Progenitor cell of endocrine pancreas (in vitro differentiated cells): ENCODE results near the gene CLDN25. TPM values are rescaled to one million over a fixed set of nuclear protein-coding genes. Genes with fewer than 3 reads are reported as not detected.
A peak's percentile ranks its signal among the peaks of the same experiment; 100 is the strongest.
"Not testable (repeated sequence)": the region's sequence is repeated elsewhere in the genome, so short reads cannot be mapped to it uniquely, and the experiment has no call there.

Source experiments
- DNase-seq: peaks from one replicate; pipeline ENCODE4 v3.0.0; 2021; ENCODE audit warnings: low spot score; ENCODE audit not compliant: unreplicated experiment
- H3K27ac Mint-ChIP-seq: 2 replicates; pipeline ENCODE4 v1.8.0; 2021; ENCODE audit warnings: mild to moderate bottlenecking, moderate library complexity, mixed read lengths
- H3K27me3 Mint-ChIP-seq: 2 replicates; pipeline ENCODE4 v1.8.0; 2021; ENCODE audit warnings: mixed read lengths
- H3K36me3 Mint-ChIP-seq: 2 replicates; pipeline ENCODE4 v1.8.0; 2022; ENCODE audit warnings: mixed read lengths; ENCODE audit not compliant: insufficient read depth
- H3K4me1 Mint-ChIP-seq: 2 replicates; pipeline ENCODE4 v1.8.0; 2021; ENCODE audit warnings: low read depth, mixed read lengths
- H3K4me3 Mint-ChIP-seq: 2 replicates; pipeline ENCODE4 v1.8.0; 2021; ENCODE audit warnings: low read depth, mild to moderate bottlenecking, moderate library complexity, mixed read lengths
- H3K9me3 Mint-ChIP-seq: 2 replicates; pipeline ENCODE4 v1.8.0; 2021; ENCODE audit warnings: low read depth, mixed read lengths
- CTCF ChIP-seq: fragments of 200-600 bp; sonication (generic); IDR thresholded peaks from one replicate; pipeline ENCODE4 v1.5.0; 2021; ENCODE audit warnings: antibody characterized with exemption, mild to moderate bottlenecking; ENCODE audit not compliant: unreplicated experiment
- total RNA-seq: library from RNA; stranded (reverse); gene quantifications from 2 replicates; pipeline ENCODE4 v1.2.1, GENCODE V29; 2021

CLDN25 gene
- total RNA-seq, 1 donor from 2014 or later = not detected

- Mint-ChIP-seq H3K36me3 (peaks cover 40% of the 10 kb centered on the region), H3K4me1 (peaks cover 2% of the 10 kb centered on the region), H3K27me3 (no peaks in the 10 kb centered on the region), H3K4me3 (no peak overlapping the region), H3K9me3 (peaks cover 15% of the 10 kb centered on the region), H3K27ac (no peak overlapping the region)
- no peak for TF ChIP-seq CTCF
- DNase-seq = no peak
Observed at GRCh38 chr11:113760241-113760640, 19.4 kb upstream of the CLDN25 start.

GRCh38 chr11:113763040-113763439 is 16.6 kb upstream of the CLDN25 start:
- peaks cover 40% of the 10 kb centered on the region for H3K36me3 Mint-ChIP-seq
- not testable (repeated sequence) for H3K27me3 Mint-ChIP-seq, H3K27ac Mint-ChIP-seq, H3K4me1 Mint-ChIP-seq, H3K4me3 Mint-ChIP-seq, DNase-seq
- H3K9me3 Mint-ChIP-seq = peaks cover 13% of the 10 kb centered on the region

GRCh38 chr11:113764527-113765219 is 14.9 kb upstream of the CLDN25 start:
- Mint-ChIP-seq H3K27ac (peak overlapping the region; percentile 14), H3K9me3 (peaks cover 13% of the 10 kb centered on the region), H3K4me1 (peaks cover 2% of the 10 kb centered on the region), H3K4me3 (no peak overlapping the region), H3K36me3 (peaks cover 36% of the 10 kb centered on the region), H3K27me3 (no peaks in the 10 kb centered on the region)
- no peak for TF ChIP-seq CTCF
- DNase-seq = no peak

GRCh38 chr11:113771964-113772363 is 7.6 kb upstream of the CLDN25 start:
- no peak for DNase-seq
- H3K36me3 Mint-ChIP-seq = peaks cover 10% of the 10 kb centered on the region
- no peak for TF ChIP-seq CTCF
- H3K27me3 Mint-ChIP-seq = peaks cover 20% of the 10 kb centered on the region
- H3K4me3 Mint-ChIP-seq = peak overlapping the region; percentile 100
- H3K4me1 Mint-ChIP-seq = peaks cover 11% of the 10 kb centered on the region
- no peaks in the 10 kb centered on the region for H3K9me3 Mint-ChIP-seq
- peak overlapping the region; percentile 39 for H3K27ac Mint-ChIP-seq

GRCh38 chr11:113773092-113773415 is 6.5 kb upstream of the CLDN25 start:
- no peak for DNase-seq
- peak overlapping the region; percentile 98 for H3K27ac Mint-ChIP-seq
- peak overlapping the region; percentile 100 for H3K4me3 Mint-ChIP-seq
- H3K36me3 Mint-ChIP-seq = peaks cover 2% of the 10 kb centered on the region
- peaks cover 11% of the 10 kb centered on the region for H3K4me1 Mint-ChIP-seq
- peaks cover 30% of the 10 kb centered on the region for H3K27me3 Mint-ChIP-seq
- no peaks in the 10 kb centered on the region for H3K9me3 Mint-ChIP-seq
- TF ChIP-seq CTCF = no peak
